Transverse colon (tissue), 3 donors: ENCODE measurements around the gene UGT1A5.

Experiments
- CTCF ChIP-seq, 5 experiments: fragments of 200-600 bp in 3 of 5; fragments of 450-650 bp in 2 of 5; sonication (generic) in 3 of 5; IDR thresholded peaks; 1 replicate in 2 of 5; 2 replicates in 3 of 5; pipeline ENCODE4 v1.5.1; 2016 to 2017; ENCODE audit warnings: antibody characterized with exemption in 5 of 5, inconsistent platforms in 3 of 5, mild to moderate bottlenecking in 2 of 5, moderate library complexity in 1 of 5
- EP300 ChIP-seq: sonication (generic); formaldehyde crosslinking; IDR thresholded peaks from one replicate; pipeline ENCODE4 v1.6.1; 2017; ENCODE audit warnings: antibody characterized with exemption, low read depth
- POLR2A ChIP-seq: fragments of 450-650 bp; IDR thresholded peaks from one replicate; pipeline ENCODE4 v1.6.1; 2016; ENCODE audit warnings: antibody characterized with exemption, mild to moderate bottlenecking, moderate library complexity

- TF ChIP-seq POLR2A (no peak), CTCF (IDR thresholded peaks at IDR 0.05) (no peak), EP300 (no peak)
Observed at GRCh38 chr2:233671290-233672161, 41.2 kb upstream of the UGT1A5 start, which contains the start of gene UGT1A9.
